ENCODE measurements around the gene CD74. TPM values are rescaled to one million over a fixed set of nuclear protein-coding genes. Genes with fewer than 3 reads are reported as not detected.

CD74 gene
- total and polyA plus RNA-seq, 9 donors, result 50.2 to 104 (median 74.7) TPM

GRCh38 chr5:150443242-150444075 is 30.7 kb upstream of the CD74 start:
- no peaks in the 10 kb centered on the region for H3K9me3 ChIP-seq (replicated peaks; ENCODE audit: control insufficient read depth, low read depth, low read length)
- DNase-seq, result no peak
- 83% methylated on average over 8 of the region's 15 CpGs for WGBS (ENCODE audit: insufficient coverage)
- H3K4me1 ChIP-seq (ENCODE audit: control insufficient read depth, insufficient read depth, low read length), result peaks cover 20% of the 10 kb centered on the region
- H3K27me3 ChIP-seq (ENCODE audit: control insufficient read depth, insufficient read depth, low read length), result no peaks in the 10 kb centered on the region
- peaks cover 57% of the 10 kb centered on the region for H3K36me3 ChIP-seq (ENCODE audit: control insufficient read depth, insufficient read depth, low read length)
- H3K27ac ChIP-seq (ENCODE audit: low read length), result no peak overlapping the region
- no peak overlapping the region for H3K4me3 ChIP-seq (ENCODE audit: low read length)

- Histone ChIP-seq H3K27ac (ENCODE audit: low read length) (no peak overlapping the region), H3K4me1 (ENCODE audit: control insufficient read depth, insufficient read depth, low read length) (peaks cover 13% of the 10 kb centered on the region), H3K4me3 (ENCODE audit: low read length) (no peak overlapping the region), H3K36me3 (ENCODE audit: control insufficient read depth, insufficient read depth, low read length) (peaks cover 50% of the 10 kb centered on the region), H3K27me3 (ENCODE audit: control insufficient read depth, insufficient read depth, low read length) (no peaks in the 10 kb centered on the region), H3K9me3 (replicated peaks; ENCODE audit: control insufficient read depth, low read depth, low read length) (no peaks in the 10 kb centered on the region)
- no peak for DNase-seq
- WGBS (ENCODE audit: insufficient coverage), result 82% methylated on average over 5 of the region's 6 CpGs
Measured at GRCh38 chr5:150442699-150443080, 30.0 kb upstream of the CD74 start.

- Histone ChIP-seq H3K9me3 (replicated peaks; ENCODE audit: control insufficient read depth, low read depth, low read length) (no peaks in the 10 kb centered on the region), H3K4me1 (ENCODE audit: control insufficient read depth, insufficient read depth, low read length) (peaks cover 8% of the 10 kb centered on the region), H3K27ac (ENCODE audit: low read length) (peak overlapping the region; percentile 48), H3K27me3 (ENCODE audit: control insufficient read depth, insufficient read depth, low read length) (no peaks in the 10 kb centered on the region), H3K36me3 (ENCODE audit: control insufficient read depth, insufficient read depth, low read length) (peaks cover 44% of the 10 kb centered on the region), H3K4me3 (ENCODE audit: low read length) (no peak overlapping the region)
- DNase-seq, result peak; percentile 54
- WGBS (ENCODE audit: insufficient coverage), result 44% methylated on average over 15 of the region's 18 CpGs
Measured at GRCh38 chr5:150441813-150442698, 29.3 kb upstream of the CD74 start.

DNA sequence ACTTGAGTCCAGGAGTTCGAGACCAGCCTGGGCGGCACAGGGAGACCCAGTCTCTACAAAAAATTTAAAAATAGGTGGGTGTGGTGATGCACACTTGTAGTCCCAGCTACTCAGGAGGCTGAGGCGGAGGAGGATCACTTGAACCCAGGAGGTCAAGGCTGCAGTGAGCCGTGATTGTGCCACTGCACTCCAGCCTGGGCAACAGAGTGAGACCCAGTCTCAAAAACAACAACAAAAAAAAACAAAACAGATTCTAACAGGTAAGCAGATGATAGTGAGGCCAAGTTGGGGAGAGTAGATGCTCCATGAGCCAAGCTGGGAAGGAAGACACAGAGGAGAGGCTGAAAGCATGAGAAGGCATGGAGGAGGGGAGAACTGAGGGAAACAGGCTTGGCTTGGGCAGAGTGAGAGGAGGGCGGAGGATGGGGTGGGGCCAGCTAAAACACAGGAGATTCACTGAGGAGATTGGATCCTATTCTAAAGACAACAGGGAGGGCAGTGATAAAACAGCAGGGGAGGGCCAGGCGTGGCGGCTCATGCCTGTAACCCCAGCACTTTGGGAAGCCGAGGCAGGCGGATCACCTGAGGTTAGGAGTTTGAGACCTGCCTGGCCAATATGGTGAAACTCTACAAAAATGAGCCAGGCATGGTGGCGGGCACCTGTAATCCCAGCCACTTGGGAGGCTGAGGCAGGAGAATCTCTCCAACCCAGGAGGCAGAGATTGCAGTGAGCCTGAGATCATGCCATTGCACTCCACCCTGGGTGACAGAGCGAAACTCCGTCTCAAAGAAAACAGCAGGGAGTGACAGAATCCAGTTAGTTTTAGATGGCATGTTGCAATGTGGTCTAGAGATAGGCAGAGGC is 28.5 kb upstream of the CD74 start:
- 73% methylated on average over 11 of the region's 12 CpGs for WGBS (ENCODE audit: insufficient coverage)
- Histone ChIP-seq H3K36me3 (ENCODE audit: control insufficient read depth, insufficient read depth, low read length) (peaks cover 35% of the 10 kb centered on the region), H3K27ac (ENCODE audit: low read length) (no peak overlapping the region), H3K27me3 (ENCODE audit: control insufficient read depth, insufficient read depth, low read length) (no peaks in the 10 kb centered on the region), H3K9me3 (replicated peaks; ENCODE audit: control insufficient read depth, low read depth, low read length) (no peaks in the 10 kb centered on the region), H3K4me1 (ENCODE audit: control insufficient read depth, insufficient read depth, low read length) (peaks cover 10% of the 10 kb centered on the region), H3K4me3 (ENCODE audit: low read length) (no peak overlapping the region)
- DNase-seq, result no peak

DNA sequence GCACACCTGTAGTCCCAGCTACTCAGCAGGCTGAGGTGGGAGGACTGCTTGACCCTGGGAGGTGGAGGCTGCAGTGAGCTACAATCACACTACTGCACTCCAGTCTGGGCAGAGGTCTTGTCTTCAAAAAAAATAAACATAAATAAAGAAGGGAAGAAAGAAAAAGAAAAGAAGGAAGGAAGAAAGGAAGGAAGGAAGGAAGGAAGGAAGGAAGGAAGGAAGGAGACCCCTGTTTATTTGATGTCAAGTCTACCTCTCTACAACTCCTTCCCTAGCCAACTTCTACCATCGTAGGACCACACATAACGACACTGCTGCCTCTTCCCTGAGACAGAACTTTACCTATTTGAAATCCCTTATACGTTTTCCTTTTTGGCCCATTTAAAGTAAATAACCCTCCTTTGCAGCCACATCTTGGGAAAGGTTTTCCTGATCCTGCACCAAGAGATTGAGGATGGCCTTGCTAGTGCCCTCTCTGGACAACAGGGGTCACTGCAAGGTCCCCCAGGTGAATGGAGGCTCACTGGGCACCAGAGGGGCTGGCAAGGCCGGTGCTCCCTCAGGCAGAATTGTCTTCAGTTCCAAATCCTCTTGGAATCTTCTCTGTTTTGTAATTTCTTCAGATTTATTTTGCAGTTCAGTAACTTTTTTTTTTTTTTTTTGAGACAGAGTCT is 26.3 kb upstream of the CD74 start:
- Histone ChIP-seq H3K4me1 (ENCODE audit: control insufficient read depth, insufficient read depth, low read length) (peaks cover 11% of the 10 kb centered on the region), H3K27me3 (ENCODE audit: control insufficient read depth, insufficient read depth, low read length) (no peaks in the 10 kb centered on the region), H3K9me3 (replicated peaks; ENCODE audit: control insufficient read depth, low read depth, low read length) (no peaks in the 10 kb centered on the region), H3K4me3 (ENCODE audit: low read length) (no peak overlapping the region), H3K27ac (ENCODE audit: low read length) (no peak overlapping the region), H3K36me3 (ENCODE audit: control insufficient read depth, insufficient read depth, low read length) (peaks cover 15% of the 10 kb centered on the region)
- DNase-seq, result no peak
- 30% methylated on average over 2 of the region's 4 CpGs for WGBS (ENCODE audit: insufficient coverage)

DNA sequence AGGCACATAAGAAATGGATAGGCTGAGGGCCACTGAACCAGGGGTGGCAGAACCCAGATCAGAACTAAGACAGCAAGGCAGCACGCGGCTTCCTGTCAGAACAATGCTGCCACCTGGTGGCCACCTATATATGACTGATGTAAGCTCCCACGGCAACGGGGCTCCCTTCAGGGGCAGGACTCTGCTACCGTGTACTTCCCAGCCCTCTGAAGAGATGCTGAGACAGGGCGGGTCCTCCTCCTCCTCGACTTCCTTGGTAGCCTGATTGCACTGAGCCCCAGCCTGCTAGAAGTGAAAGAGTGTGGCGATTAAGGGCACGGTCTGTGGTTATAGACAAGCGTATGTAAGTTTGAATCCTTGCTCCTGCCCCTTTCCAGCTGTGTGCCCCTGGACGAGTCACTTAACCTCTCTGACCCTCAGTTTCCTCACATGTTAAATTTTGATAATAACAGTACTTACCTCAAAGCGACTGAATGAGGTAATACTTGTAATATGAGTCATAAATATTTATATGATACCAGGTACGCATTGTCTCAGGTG is 23.5 kb upstream of the CD74 start:
- Histone ChIP-seq H3K9me3 (replicated peaks; ENCODE audit: control insufficient read depth, low read depth, low read length) (no peaks in the 10 kb centered on the region), H3K4me1 (ENCODE audit: control insufficient read depth, insufficient read depth, low read length) (peaks cover 3% of the 10 kb centered on the region), H3K27ac (ENCODE audit: low read length) (no peak overlapping the region), H3K4me3 (ENCODE audit: low read length) (no peak overlapping the region), H3K36me3 (ENCODE audit: control insufficient read depth, insufficient read depth, low read length) (peaks cover 3% of the 10 kb centered on the region), H3K27me3 (ENCODE audit: control insufficient read depth, insufficient read depth, low read length) (no peaks in the 10 kb centered on the region)
- WGBS (ENCODE audit: insufficient coverage), result 3% methylated on average over 5 of the region's 13 CpGs
- peak; percentile 87 for DNase-seq

- Histone ChIP-seq H3K9me3 (replicated peaks; ENCODE audit: control insufficient read depth, low read depth, low read length) (no peaks in the 10 kb centered on the region), H3K27ac (ENCODE audit: low read length) (no peak overlapping the region), H3K4me3 (ENCODE audit: low read length) (no peak overlapping the region), H3K27me3 (ENCODE audit: control insufficient read depth, insufficient read depth, low read length) (no peaks in the 10 kb centered on the region), H3K36me3 (ENCODE audit: control insufficient read depth, insufficient read depth, low read length) (no peaks in the 10 kb centered on the region), H3K4me1 (ENCODE audit: control insufficient read depth, insufficient read depth, low read length) (peaks cover 3% of the 10 kb centered on the region)
- 7% methylated on average over 2 of the region's 6 CpGs for WGBS (ENCODE audit: insufficient coverage)
- DNase-seq, result peak; percentile 41
Measured at GRCh38 chr5:150434464-150434863, 21.8 kb upstream of the CD74 start.

DNA sequence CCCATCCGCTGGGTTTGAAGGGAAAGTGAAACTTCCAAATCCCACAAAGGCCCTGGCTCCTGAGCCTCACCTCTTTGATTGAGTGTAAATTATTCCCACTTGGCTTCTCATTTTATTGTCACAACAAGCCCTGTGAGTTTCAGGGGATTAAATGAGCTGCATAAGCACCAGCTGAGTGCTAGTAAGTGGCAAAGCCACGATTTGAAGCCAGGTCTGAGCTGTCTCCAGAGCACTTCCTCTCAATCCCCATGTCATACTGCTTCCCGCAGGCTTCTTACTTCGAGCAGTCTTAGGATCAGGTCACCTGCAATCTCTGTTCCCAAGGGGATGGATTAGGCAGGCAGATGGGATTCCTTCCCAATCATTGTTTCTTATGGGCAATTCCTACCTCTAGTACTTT is 18.9 kb upstream of the CD74 start:
- H3K9me3 ChIP-seq (replicated peaks; ENCODE audit: control insufficient read depth, low read depth, low read length), result no peaks in the 10 kb centered on the region
- H3K4me1 ChIP-seq (ENCODE audit: control insufficient read depth, insufficient read depth, low read length), result peaks cover 10% of the 10 kb centered on the region
- no CpG with 5 or more reads among the region's 4 CpGs for WGBS (ENCODE audit: insufficient coverage)
- no peaks in the 10 kb centered on the region for H3K27me3 ChIP-seq (ENCODE audit: control insufficient read depth, insufficient read depth, low read length)
- no peaks in the 10 kb centered on the region for H3K36me3 ChIP-seq (ENCODE audit: control insufficient read depth, insufficient read depth, low read length)
- H3K4me3 ChIP-seq (ENCODE audit: low read length), result no peak overlapping the region
- no peak overlapping the region for H3K27ac ChIP-seq (ENCODE audit: low read length)
- DNase-seq, result no peak

DNA sequence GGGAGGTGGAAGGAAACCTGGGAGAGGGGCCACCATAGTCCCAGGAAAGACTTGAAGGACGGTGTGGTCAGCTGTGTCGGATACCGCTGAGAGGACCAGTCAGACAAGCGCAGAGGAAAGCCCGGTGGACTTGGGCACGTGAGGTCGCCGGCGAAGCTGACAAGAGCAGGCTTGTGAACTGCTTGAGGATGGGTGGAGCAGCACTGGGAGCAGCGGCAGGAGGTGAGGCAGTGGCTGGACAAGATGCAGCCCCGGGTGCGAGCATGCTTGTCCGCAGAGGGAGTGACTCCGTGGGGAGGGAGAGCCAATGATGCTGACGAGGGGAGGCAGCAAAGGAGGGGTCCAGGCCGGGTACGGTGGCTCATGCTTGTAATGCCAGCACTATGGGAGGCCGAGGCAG is 18.3 kb upstream of the CD74 start:
- no peak overlapping the region for H3K4me3 ChIP-seq (ENCODE audit: low read length)
- no peak overlapping the region for H3K27ac ChIP-seq (ENCODE audit: low read length)
- H3K36me3 ChIP-seq (ENCODE audit: control insufficient read depth, insufficient read depth, low read length), result no peaks in the 10 kb centered on the region
- no peaks in the 10 kb centered on the region for H3K9me3 ChIP-seq (replicated peaks; ENCODE audit: control insufficient read depth, low read depth, low read length)
- peaks cover 7% of the 10 kb centered on the region for H3K4me1 ChIP-seq (ENCODE audit: control insufficient read depth, insufficient read depth, low read length)
- no peaks in the 10 kb centered on the region for H3K27me3 ChIP-seq (ENCODE audit: control insufficient read depth, insufficient read depth, low read length)
- DNase-seq, result no peak
- 79% methylated on average over 18 of the region's 18 CpGs for WGBS (ENCODE audit: insufficient coverage)
